Inflammatory macrophage treated with lipopolysaccharide for 4 hours (primary cell): Measurements from ENCODE around the gene SMLR1.
A peak's percentile ranks its signal among the peaks of the same experiment; 100 is the strongest.

Source experiments
- DNase-seq: peaks from one replicate; pipeline ENCODE4 v3.0.0-alpha.2; 2020

SMLR1 gene

DNA sequence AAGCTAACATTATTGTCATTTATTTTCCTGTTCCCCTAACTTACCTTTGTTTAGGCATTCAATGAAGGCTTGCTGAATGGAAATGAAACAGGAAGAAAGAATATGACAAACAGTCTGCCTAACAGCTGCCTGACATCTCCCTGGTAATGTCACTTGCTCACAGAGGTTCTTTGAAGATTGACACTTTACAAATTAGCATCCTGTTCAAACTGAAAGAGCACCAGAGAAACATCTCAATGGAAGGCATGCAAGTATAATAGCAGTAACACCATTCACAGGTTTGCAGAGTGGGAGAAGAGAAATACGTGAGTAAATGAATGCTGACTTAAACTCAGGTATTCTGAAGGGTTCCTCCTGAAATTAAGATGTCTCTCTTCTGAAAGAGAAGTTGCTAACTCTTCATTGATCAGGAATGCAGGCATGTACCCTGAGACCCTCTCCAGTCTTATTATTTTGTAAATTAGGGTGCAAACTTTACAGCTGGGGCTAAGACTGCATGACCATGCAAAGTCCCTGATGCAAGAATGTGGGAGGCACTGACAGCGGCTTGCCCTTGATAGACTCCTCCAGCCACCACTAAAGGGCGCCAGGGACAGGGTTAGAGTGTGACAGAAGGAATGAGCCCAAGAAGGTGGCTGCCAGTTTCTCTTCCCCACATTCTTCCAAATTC lies 1.3 kb upstream of the SMLR1 start:
- DNase-seq = no peak

- no peak for DNase-seq
Measured at GRCh38 chr6:130826442-130827246, 562 bp upstream of the SMLR1 start.

- DNase-seq = peak; percentile 2
Measured at GRCh38 chr6:130829333-130829910, 2.2 kb downstream of the SMLR1 start.

DNA sequence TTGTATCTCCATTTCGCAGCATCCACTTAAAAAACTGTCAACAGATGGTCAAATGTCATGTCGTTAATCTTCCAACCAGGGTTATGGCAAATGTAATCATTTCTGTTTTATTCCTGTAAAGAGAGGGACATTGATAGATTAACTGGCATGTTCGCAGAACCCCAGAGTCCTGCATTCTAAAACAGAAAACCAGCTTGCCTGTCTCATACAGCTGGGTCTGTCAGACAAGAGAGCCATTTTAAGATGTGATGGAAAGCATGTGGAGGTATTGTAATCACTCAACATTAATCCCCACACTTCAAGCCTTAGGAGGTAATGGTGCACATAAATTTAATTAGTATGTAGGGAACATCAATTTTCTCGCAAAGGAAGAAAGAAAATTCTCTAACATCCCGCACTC lies 4.4 kb downstream of the SMLR1 start:
- no peak for DNase-seq

GRCh38 chr6:130833569-130833968 lies 6.4 kb downstream of the SMLR1 start:
- no peak for DNase-seq

- no peak for DNase-seq
Measured at GRCh38 chr6:130834482-130835251, 7.5 kb downstream of the SMLR1 start.

- DNase-seq = peak; percentile 17
Measured at GRCh38 chr6:130836055-130836640, 8.9 kb downstream of the SMLR1 start.

- DNase-seq = no peak
Measured at GRCh38 chr6:130837067-130837466, 9.9 kb downstream of the SMLR1 start.

- DNase-seq = no peak
Measured at GRCh38 chr6:130838250-130838860, 11.1 kb downstream of the SMLR1 start.

DNA sequence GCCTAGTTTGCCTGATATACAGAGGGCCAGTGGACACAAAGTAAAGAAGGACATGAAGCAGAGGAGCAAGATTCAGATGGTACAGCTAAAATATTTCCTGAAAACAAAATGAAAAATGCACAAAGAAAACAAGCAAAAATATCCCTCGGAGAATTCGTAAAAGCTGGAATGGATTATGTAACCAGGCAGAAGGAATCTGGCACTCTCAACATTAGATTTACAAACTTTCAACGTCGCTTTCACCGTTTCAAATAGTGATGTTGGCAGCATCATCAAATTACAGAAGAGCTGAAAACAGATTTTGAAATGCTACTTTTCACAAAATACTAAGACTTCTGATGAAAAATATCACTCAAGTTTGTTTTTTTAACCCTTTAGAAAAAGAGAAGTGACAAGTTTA lies 11.7 kb downstream of the SMLR1 start:
- no peak for DNase-seq

DNA sequence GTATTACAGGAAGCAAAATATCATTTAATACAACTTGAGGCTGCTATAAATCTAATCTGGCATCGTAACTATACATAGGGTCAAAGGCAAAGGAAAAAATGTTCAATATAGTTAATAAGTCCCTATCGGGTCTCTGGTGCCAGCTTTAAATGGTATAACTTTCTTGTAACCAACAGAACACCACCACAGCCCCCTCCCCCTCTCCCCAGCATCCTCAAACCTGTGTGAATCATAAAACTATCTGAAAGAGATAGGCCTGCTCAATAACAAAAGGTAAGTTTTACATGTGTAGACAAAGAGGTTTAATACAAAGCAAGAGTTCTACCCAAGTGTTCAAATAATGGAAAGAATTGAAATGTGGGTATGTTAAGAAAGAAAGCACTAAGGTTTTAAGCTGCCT lies 12.2 kb downstream of the SMLR1 start:
- no peak for DNase-seq

DNA sequence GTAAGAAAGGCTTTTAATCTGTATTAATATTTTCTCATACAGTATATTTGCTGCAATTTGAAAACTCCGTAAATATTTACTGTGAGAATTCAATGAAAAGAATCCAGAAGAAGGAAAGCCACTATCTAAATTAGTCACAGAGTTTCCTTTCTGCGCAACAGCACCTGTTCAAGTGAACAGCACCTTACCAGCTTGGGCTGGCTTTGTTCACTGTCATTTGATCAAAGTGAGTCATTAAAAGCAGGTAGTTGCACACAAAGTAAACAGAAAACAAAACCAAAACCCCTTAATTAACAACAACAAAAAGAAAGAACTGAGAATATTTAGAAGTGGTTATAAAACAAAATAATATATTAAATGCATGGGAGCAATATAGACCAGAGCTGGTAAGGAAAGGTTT lies 12.8 kb downstream of the SMLR1 start:
- DNase-seq = no peak

DNA sequence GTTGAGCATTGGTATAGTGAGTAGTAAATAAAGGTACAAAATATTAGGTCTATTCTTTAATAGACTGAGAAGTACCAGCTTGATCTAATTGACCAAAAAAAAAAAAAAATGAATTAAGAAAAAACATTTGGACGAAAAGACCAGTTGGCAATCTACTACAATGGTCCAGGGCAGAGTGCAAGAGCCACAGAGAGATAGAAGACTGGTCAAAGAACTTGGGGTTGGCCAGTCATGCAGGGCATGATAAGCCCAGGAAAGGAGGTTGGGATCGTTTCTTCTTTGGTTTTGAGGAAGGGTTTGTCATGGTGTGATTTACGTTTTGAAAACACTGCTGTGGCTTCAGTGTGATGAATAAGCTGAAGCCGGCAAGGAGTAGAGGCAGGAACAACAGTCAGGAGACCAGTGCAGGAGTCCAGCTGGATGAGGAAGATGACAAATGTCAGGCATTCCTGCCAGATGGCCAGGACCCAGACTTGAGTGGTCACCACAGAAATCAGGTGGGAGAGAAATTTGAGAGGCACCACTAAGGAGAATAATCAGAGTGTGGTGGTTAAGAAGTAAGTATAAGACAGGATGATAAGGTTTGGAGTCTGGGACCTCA lies 14.0 kb downstream of the SMLR1 start:
- DNase-seq = no peak

DNA sequence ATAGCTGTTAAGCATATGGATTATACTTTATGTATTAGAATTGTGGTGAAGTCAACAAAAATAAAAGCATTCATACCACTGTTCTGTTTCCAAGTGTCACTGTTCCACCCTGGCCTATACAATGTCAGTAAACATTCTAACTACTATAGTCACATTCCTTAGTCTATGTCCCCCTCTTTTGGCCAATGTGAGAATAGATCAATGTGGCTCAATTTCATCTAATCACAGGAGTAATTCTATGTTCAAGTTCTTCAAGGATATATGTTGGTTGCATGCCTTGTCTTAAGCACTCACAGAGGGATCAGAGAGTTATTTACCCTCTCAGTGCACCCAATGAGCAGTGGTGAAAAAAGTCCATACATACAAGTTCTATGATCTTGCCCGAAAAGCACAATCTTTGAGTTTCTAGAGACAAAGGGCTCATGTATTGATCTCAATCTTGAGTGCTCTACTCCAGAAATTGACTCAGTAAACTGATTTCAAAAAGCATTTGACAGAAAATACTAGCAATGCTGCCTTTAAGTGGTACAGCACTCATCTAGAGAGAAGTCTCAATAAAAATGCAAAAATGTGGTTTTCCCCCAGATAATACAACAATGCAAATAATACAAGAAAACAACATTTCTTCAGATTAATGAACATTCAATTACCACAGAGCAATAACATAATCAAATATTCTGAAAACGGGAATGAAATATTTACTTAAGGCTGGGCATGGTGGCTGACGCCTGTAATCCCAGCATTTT lies 16.5 kb downstream of the SMLR1 start:
- peak; percentile 15 for DNase-seq

DNA sequence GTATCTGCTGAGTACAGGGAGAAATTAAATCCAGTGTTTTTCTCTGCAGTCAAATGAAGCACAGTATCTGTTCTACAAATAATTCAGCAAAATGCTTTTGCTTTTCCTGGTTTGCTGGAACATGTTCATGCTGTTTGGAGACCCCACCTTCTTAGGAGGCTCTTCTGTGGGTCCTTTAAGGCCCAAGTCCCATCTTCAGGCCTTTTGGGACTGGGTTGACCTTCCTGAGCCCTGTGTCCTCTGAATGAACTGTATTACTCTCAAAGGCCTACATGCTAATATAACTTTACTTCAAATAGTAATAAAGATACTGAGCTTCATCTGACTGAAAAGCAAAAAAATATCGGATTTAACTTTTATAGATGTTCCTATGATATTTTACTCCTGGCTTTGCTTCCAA lies 19.3 kb downstream of the SMLR1 start:
- no peak for DNase-seq

GRCh38 chr6:130847001-130847910 lies 20.1 kb downstream of the SMLR1 start:
- no peak for DNase-seq

- no peak for DNase-seq
Measured at GRCh38 chr6:130848945-130849344, 21.7 kb downstream of the SMLR1 start.

- no peak for DNase-seq
Measured at GRCh38 chr6:130849594-130849993, 22.4 kb downstream of the SMLR1 start.

DNA sequence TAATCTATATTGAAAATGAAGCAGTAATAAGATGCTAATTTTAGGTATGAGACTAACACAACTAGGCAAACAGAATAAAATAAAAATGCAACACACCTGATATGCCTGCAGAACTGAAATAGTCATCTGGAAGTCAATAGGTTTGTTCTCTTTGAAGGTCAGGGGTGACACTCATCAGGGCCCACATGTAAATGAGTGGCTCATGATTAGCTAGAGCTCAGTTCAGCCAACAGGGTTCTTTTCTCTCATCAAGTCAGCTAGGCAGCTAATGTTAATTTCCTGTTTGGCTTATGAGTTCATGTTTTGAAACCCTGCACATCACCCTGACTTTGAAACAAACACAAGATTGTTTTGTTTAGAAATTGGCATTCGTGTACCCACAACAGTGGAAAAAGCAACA lies 23.8 kb downstream of the SMLR1 start:
- no peak for DNase-seq

- DNase-seq = no peak
Measured at GRCh38 chr6:130852844-130853554, 25.8 kb downstream of the SMLR1 start.
